Ovary (tissue), 3 donors: ENCODE data around the gene LYZ.

Experiments used
- CTCF ChIP-seq, 3 donors: fragments of 450-650 bp in 2 of 3; fragments of 200-600 bp in 1 of 3; IDR thresholded peaks; one replicate each; pipeline versions ENCODE4 v1.5.1 to v1.8.0; 2016 to 2022; ENCODE audit warnings: antibody characterized with exemption in 3 of 3, mild to moderate bottlenecking in 1 of 3
- EP300 ChIP-seq: sonication (generic); formaldehyde crosslinking; IDR thresholded peaks from one replicate; pipeline ENCODE4 v1.6.1; 2017; ENCODE audit warnings: antibody characterized with exemption
- donor health status: DM: no; HTN: no; CAD: no.

- TF ChIP-seq CTCF (IDR thresholded peaks at IDR 0.05) (no peak), EP300 (no peak)
Observed at GRCh38 chr12:69354172-69354555, 6.0 kb downstream of the LYZ start.
